PC-9 (cell line): Measurements from ENCODE around the gene SHANK1.
"Not testable (repeated sequence)": the region's sequence is repeated elsewhere in the genome, so short reads cannot be mapped to it uniquely, and the experiment has no call there.

Experiments
- EZH2 ChIP-seq: fragments of 200-600 bp; sonication (generic); IDR thresholded peaks from 2 replicates; pipeline ENCODE4 v1.8.0; 2017; ENCODE audit warnings: antibody characterized with exemption, low read depth
- TF ChIP-seq, protein P1 (sequence below): fragments of 200-600 bp; sonication (generic); conservative IDR thresholded peaks from 2 replicates; pipeline ENCODE4 v1.6.1; 2017; ENCODE audit warnings: mixed run types, antibody characterized with exemption, mild to moderate bottlenecking, moderate library complexity

- TF ChIP-seq, protein P1, sequence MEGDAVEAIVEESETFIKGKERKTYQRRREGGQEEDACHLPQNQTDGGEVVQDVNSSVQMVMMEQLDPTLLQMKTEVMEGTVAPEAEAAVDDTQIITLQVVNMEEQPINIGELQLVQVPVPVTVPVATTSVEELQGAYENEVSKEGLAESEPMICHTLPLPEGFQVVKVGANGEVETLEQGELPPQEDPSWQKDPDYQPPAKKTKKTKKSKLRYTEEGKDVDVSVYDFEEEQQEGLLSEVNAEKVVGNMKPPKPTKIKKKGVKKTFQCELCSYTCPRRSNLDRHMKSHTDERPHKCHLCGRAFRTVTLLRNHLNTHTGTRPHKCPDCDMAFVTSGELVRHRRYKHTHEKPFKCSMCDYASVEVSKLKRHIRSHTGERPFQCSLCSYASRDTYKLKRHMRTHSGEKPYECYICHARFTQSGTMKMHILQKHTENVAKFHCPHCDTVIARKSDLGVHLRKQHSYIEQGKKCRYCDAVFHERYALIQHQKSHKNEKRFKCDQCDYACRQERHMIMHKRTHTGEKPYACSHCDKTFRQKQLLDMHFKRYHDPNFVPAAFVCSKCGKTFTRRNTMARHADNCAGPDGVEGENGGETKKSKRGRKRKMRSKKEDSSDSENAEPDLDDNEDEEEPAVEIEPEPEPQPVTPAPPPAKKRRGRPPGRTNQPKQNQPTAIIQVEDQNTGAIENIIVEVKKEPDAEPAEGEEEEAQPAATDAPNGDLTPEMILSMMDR: not testable (repeated sequence)
- not testable (repeated sequence) for TF ChIP-seq EZH2
These were observed 38.0 kb upstream of the SHANK1 start for GRCh38 chr19:50757624-50758023.
